PC-9 (cell line): ENCODE measurements around the gene AKAP6.

Experiments used
- CTCF ChIP-seq: fragments of 200-600 bp; sonication (generic); conservative IDR thresholded peaks from 2 replicates; pipeline ENCODE4 v1.6.1; 2017; ENCODE audit warnings: mixed run types, antibody characterized with exemption, mild to moderate bottlenecking, moderate library complexity
- EZH2 ChIP-seq: fragments of 200-600 bp; sonication (generic); IDR thresholded peaks from 2 replicates; pipeline ENCODE4 v1.8.0; 2017; ENCODE audit warnings: antibody characterized with exemption, low read depth

- TF ChIP-seq CTCF (no peak), EZH2 (no peak)
Measured at GRCh38 chr14:32841698-32842097, 512.6 kb downstream of the AKAP6 start.
